Measurements from ENCODE around the gene DGKB.

DNA sequence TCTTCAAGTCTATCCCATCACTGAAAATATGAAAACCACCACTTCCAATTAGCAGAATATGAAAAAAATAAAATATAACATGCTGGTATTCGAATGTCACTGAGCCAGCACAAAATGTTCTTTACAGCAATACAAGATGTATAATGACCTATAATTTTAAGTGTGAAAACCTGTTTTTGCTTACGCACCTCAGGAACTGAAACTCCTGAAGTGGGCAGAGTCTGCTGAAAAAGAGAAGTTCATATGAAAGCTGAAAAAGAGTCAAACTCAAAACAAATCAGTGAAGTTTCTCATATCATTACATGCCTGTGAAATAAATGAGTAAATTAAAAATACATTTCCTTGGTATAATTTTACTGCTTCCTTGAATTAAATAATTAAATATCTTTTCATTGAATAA lies 272.5 kb downstream of the DGKB start:
- TF ChIP-seq, protein P1, sequence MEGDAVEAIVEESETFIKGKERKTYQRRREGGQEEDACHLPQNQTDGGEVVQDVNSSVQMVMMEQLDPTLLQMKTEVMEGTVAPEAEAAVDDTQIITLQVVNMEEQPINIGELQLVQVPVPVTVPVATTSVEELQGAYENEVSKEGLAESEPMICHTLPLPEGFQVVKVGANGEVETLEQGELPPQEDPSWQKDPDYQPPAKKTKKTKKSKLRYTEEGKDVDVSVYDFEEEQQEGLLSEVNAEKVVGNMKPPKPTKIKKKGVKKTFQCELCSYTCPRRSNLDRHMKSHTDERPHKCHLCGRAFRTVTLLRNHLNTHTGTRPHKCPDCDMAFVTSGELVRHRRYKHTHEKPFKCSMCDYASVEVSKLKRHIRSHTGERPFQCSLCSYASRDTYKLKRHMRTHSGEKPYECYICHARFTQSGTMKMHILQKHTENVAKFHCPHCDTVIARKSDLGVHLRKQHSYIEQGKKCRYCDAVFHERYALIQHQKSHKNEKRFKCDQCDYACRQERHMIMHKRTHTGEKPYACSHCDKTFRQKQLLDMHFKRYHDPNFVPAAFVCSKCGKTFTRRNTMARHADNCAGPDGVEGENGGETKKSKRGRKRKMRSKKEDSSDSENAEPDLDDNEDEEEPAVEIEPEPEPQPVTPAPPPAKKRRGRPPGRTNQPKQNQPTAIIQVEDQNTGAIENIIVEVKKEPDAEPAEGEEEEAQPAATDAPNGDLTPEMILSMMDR (IDR thresholded peaks at IDR 0.05): no peak
- no peak for TF ChIP-seq POLR2A (IDR thresholded peaks at IDR 0.05)
